ENCODE data around the gene ELK1.

GRCh38 chrX:47683184-47683828 lies 32.9 kb upstream of the ELK1 start:
- TF ChIP-seq EZH2 (IDR thresholded peaks at IDR 0.05; ENCODE audit: low read depth) (no peak), CTCF (conservative IDR thresholded peaks at IDR 0.05) (no peak)

All from PC-9 (cell line).